Esophagus muscularis mucosa (tissue), 4 donors: Measurements from ENCODE around the gene ZNF594. TPM values are rescaled to one million over a fixed set of nuclear protein-coding genes. Genes with fewer than 3 reads are reported as not detected.

Experiments used
- DNase-seq: peaks from one replicate; pipeline ENCODE4 v3.0.0-alpha.2; 2017; ENCODE audit errors: extremely low spot score
- H3K27ac ChIP-seq, 4 donors: fragments of 200-600 bp; sonication (generic); replicated peaks in 1 of 4; 1 replicate in 3 of 4; 2 replicates in 1 of 4; pipeline ENCODE4 v1.5.1; 2016 to 2019; ENCODE audit warnings: mild to moderate bottlenecking in 1 of 4
- H3K27me3 ChIP-seq, 4 donors: fragments of 200-600 bp; sonication (generic); one replicate each; pipeline versions ENCODE4 v1.5.1 to v1.6.0; 2016 to 2019
- H3K36me3 ChIP-seq, 4 donors: fragments of 200-600 bp; sonication (generic); one replicate each; pipeline ENCODE4 v1.5.1; 2016 to 2019
- H3K4me1 ChIP-seq, 4 donors: fragments of 200-600 bp; sonication (generic); one replicate each; pipeline ENCODE4 v1.5.1; 2016 to 2019
- H3K4me3 ChIP-seq, 4 donors: fragments of 200-600 bp; sonication (generic); 1 replicate in 2 of 4; 2 replicates in 2 of 4; pipeline ENCODE4 v1.5.1; 2016 to 2019; ENCODE audit warnings: mild to moderate bottlenecking in 4 of 4, moderate library complexity in 1 of 4
- H3K9me3 ChIP-seq, 4 donors: fragments of 200-600 bp; sonication (generic); 1 replicate in 3 of 4; 2 replicates in 1 of 4; pipeline ENCODE4 v1.5.1; 2016 to 2019
- EP300 ChIP-seq: sonication (generic); formaldehyde crosslinking; IDR thresholded peaks from one replicate; pipeline ENCODE4 v1.6.1; 2017; ENCODE audit warnings: antibody characterized with exemption
- POLR2A ChIP-seq: fragments of 450-650 bp; IDR thresholded peaks from one replicate; pipeline ENCODE4 v1.6.1; 2017; ENCODE audit warnings: antibody characterized with exemption, moderate library complexity, mild to moderate bottlenecking, low read depth
- POLR2AphosphoS5 ChIP-seq, 2 donors: sonication (generic); formaldehyde crosslinking; IDR thresholded peaks; one replicate each; pipeline ENCODE4 v1.6.1; 2017; ENCODE audit warnings: antibody characterized with exemption in 2 of 2
- whole genome bisulfite sequencing: methylation state at CpG from one replicate; pipeline ENCODE4 v1.1.5; 2018; 5-methylcytosine and 5-hydroxymethylcytosine counted together
- intact Hi-C: fragments of 100-400 bp; cut with DNase I; formaldehyde crosslinking; loops from one replicate; pipeline ENCODE4 v1.15.1; 2023
- total RNA-seq, 4 donors: library from RNA; depleted of rRNA; stranded (reverse); fragments of >200 nt; gene quantifications; one replicate each; pipeline versions ENCODE4 v1.1.0 to v1.2.1, GENCODE V29; 2016
- TF ChIP-seq, protein P1 (sequence below), 3 experiments: fragments of 200-600 bp in 2 of 3; fragments of 450-650 bp in 1 of 3; sonication (generic) in 2 of 3; IDR thresholded peaks; one replicate each; pipeline ENCODE4 v1.5.1; 2017 to 2019; ENCODE audit warnings: antibody characterized with exemption in 3 of 3, mild to moderate bottlenecking in 2 of 3, moderate library complexity in 1 of 3

ZNF594 gene
- total RNA-seq, 4 donors from 2014 or later: 7.5 to 13.3 (median 9.6) TPM

DNA sequence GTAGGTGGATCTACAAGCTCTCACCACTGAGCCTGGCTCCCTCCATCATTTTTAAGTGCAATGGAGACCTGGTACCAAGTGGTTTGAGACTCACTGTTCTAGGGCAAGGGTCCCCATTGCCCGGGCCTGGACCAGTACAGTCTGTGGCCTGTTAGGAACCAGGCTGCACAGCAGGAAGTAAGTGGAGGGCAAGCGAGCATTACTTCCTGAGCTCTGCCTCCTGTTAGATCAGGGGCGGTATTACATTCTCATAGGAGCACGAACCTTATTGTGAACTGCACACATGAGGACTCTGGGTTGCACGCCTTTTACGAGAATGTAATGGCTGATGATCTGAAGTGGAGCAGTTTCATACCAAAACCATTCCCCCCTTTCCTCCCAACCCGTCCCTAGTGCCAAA, 6.8 kb upstream of the ZNF594 start:
- 95% methylated on average over 2 of the region's 7 CpGs for WGBS
- intact Hi-C loops: no loop called here
- Histone ChIP-seq H3K9me3 (no peaks in the 10 kb centered on the region), H3K4me1 (no peaks in the 10 kb centered on the region), H3K27ac (no peak overlapping the region), H3K36me3 (peaks cover 0 to 5% (median 1%) of the 10 kb centered on the region in 4 donors), H3K4me3 (no peak overlapping the region), H3K27me3 (no peaks in the 10 kb centered on the region)
- TF ChIP-seq, protein P1, sequence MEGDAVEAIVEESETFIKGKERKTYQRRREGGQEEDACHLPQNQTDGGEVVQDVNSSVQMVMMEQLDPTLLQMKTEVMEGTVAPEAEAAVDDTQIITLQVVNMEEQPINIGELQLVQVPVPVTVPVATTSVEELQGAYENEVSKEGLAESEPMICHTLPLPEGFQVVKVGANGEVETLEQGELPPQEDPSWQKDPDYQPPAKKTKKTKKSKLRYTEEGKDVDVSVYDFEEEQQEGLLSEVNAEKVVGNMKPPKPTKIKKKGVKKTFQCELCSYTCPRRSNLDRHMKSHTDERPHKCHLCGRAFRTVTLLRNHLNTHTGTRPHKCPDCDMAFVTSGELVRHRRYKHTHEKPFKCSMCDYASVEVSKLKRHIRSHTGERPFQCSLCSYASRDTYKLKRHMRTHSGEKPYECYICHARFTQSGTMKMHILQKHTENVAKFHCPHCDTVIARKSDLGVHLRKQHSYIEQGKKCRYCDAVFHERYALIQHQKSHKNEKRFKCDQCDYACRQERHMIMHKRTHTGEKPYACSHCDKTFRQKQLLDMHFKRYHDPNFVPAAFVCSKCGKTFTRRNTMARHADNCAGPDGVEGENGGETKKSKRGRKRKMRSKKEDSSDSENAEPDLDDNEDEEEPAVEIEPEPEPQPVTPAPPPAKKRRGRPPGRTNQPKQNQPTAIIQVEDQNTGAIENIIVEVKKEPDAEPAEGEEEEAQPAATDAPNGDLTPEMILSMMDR (IDR thresholded peaks at IDR 0.05): no peak
- TF ChIP-seq EP300 (no peak), POLR2AphosphoS5 (IDR thresholded peaks at IDR 0.05) (no peak), POLR2A (no peak)
- no peak for DNase-seq

DNA sequence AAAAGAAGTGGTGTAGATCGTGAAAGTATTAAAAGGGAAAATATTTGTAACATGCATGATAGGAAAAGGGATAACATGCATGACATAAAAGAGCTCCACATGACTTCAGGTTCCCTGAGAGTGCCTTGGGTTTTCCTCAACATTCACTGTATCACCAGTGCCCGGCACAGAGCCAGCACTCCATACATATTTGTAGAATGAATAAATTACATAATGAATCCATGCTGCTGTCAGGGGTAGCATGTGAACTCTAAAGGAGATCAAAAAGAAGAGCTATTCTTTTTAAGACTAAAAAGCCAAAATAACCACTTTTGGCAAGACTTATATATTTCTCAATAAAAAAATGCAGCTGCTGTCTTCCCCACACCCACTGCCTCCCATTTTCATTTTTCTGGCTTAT, 2.7 kb upstream of the ZNF594 start:
- intact Hi-C loops: no loop called here
- H3K4me1 ChIP-seq: peaks cover 17 to 25% (median 22%) of the 10 kb centered on the region in 4 donors
- peaks cover 0 to 9% (median 5%) of the 10 kb centered on the region in 4 donors for H3K9me3 ChIP-seq
- TF ChIP-seq POLR2A: no peak
- no peak for TF ChIP-seq EP300
- TF ChIP-seq, protein P1 (IDR thresholded peaks at IDR 0.05): no peak
- TF ChIP-seq POLR2AphosphoS5 (IDR thresholded peaks at IDR 0.05): no peak
- WGBS: 88% methylated on average over 2 of the region's 2 CpGs
- no peak overlapping the region for H3K4me3 ChIP-seq
- peaks cover 0 to 15% (median 4%) of the 10 kb centered on the region in 4 donors for H3K36me3 ChIP-seq
- no peaks in the 10 kb centered on the region for H3K27me3 ChIP-seq
- no peak for DNase-seq
- no peak overlapping the region for H3K27ac ChIP-seq

DNA sequence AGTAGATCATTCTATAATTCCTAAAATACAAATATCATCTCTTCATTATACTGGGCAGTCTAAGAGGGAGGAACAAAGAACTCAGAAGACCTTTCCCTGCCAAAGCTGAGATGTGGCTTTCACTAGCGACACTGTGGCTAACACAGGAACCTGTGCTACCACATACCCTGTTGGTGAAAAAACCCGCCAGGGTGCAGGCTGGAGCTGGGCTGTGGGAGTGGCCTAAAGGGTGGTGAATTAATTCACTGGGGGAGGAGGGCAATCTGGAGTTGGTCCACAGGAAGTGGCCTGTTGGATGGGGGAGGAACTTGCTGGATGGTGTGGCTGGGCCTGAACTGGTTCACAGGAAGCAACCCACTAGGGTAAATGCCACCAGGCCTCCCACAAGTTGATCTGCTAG, 7.4 kb downstream of the ZNF594 start:
- H3K27me3 ChIP-seq: no peaks in the 10 kb centered on the region
- H3K36me3 ChIP-seq: peaks cover 5 to 41% (median 19%) of the 10 kb centered on the region in 4 donors
- no peak for TF ChIP-seq EP300
- TF ChIP-seq POLR2AphosphoS5 (IDR thresholded peaks at IDR 0.05): no peak
- TF ChIP-seq, protein P1 (IDR thresholded peaks at IDR 0.05): no peak
- no peak for TF ChIP-seq POLR2A
- no peak overlapping the region for H3K27ac ChIP-seq
- 100% methylated on average over 2 of the region's 2 CpGs for WGBS
- peaks cover 32 to 97% (median 95%) of the 10 kb centered on the region in 4 donors for H3K9me3 ChIP-seq
- no peaks in the 10 kb centered on the region for H3K4me1 ChIP-seq
- no peak overlapping the region for H3K4me3 ChIP-seq
- intact Hi-C loops: no loop called here
- DNase-seq: no peak

DNA sequence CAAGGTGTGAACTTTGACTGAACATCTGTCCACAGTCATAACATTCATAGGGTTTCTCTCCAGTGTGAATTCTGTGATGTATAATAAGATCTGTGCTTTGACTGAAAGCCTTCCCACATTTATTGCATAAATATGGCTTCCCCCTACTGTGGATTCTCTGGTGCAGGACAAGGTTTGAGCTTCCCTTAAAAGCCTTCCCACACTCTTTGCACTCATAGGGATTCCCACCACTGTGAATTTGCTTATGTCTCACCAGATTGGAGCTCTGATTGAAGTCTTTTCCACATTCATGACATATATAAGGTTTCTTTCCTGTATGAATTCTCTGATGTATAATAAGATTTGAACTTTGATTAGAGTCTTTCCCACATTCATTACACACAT, 8.3 kb downstream of the ZNF594 start:
- no peak overlapping the region for H3K27ac ChIP-seq
- TF ChIP-seq, protein P1 (IDR thresholded peaks at IDR 0.05): no peak
- TF ChIP-seq POLR2AphosphoS5 (IDR thresholded peaks at IDR 0.05): no peak
- TF ChIP-seq EP300: no peak
- no peak for TF ChIP-seq POLR2A
- peaks cover 39 to 99% (median 95%) of the 10 kb centered on the region in 4 donors for H3K9me3 ChIP-seq
- H3K27me3 ChIP-seq: no peaks in the 10 kb centered on the region
- H3K36me3 ChIP-seq: peaks cover 4 to 41% (median 18%) of the 10 kb centered on the region in 4 donors
- intact Hi-C loops: no loop called here
- DNase-seq: no peak
- H3K4me1 ChIP-seq: no peaks in the 10 kb centered on the region
- H3K4me3 ChIP-seq: no peak overlapping the region
